ENCODE results near the gene PCDH15.

PCDH15 gene

DNA sequence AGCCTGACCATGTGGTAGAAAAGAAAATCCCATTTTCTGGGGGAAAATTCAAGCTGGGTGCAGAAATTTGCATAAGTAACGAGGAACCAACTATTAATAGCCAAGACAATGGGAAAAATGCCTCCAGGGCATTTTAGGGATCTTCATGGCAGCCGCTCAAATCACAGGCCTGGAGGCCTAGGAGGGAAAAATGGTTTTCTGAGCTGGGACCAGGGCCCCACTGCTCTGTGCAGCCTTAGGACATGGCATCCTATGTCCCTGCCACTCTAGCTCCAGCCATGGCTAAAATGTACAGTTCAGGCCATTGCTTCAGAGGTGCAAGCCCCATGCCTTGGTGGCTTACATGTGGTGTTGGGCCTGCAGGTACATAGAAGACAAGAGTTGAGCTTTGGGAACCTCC, 459.0 kb downstream of the PCDH15 start:
- no peak for DNase-seq

GRCh38 chr10:54335296-54335695, 465.7 kb downstream of the PCDH15 start:
- DNase-seq, result no peak

- no peak for DNase-seq
Observed at GRCh38 chr10:54319341-54319740, 481.7 kb downstream of the PCDH15 start.

GRCh38 chr10:54318470-54318869, 482.6 kb downstream of the PCDH15 start:
- no peak for DNase-seq

DNA sequence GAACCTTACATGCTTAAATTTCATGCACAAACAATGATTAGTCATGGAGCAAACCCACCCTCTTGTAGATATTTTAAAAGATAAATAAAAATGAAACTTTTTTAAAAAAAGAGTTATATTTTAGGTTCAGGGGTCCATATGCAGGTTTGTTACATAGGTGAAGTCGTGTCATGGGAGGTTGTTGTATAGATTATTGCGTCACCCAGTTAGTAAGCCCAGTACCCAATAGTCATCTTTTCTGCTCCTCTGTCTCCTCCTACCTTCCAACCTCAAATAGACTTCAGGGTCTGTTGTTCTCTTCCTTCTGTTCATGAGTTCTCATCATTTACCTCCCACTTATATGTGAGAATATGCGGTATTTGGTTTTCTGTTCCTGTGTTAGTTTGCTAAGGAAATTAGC, 486.6 kb downstream of the PCDH15 start:
- DNase-seq, result no peak

DNA sequence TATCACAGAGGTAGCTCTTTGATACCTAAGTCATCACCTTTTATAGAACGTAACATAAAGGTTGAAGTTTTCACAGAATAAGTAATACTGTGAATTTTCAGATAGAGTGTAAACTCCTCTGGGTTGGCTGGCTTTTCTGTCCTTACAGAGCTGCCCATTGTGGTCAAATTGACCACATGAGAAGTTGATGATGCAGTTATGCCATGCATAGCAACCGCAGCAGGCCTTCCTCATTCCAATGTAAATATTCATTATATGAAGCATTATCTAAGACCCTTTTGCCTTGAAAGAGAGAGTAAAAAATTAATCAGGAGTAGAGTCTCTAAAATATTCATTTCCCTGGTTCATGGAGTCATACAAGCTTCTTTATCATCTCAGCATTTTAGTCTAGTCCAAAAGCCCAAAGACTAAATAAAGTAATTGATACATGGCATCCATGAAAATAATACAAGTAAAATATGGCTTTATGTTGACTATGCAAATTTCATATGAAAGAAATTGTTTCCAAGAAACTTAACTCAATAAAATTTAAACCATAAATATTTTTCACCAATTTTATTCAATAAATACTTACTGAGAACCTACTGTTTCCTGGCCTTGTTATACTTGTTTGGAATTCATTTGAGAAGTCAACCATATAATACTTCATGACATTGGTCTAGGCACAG, 516.4 kb downstream of the PCDH15 start:
- DNase-seq, result no peak

DNA sequence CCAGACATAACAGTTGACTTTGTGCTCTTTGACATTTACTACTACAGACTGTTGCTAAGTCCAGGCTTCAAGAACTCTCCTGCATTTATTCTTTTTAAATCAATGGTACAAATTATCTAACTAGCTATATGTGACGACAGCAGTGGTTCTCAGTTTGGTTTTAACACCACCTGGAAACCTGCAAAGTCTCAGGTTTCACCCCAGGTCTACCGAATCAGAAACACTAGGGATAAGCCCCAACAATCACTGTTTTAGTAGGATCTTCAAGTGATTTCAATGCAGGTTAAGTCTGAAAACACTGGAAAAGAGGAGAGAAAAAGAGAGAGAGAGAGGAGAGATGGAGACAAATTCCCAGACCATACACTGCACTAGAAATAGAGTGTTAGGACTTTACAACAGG, 519.0 kb downstream of the PCDH15 start:
- DNase-seq, result no peak

- DNase-seq, result no peak
Observed at GRCh38 chr10:54266395-54266794, 534.6 kb downstream of the PCDH15 start.

GRCh38 chr10:54262726-54263125, 538.3 kb downstream of the PCDH15 start:
- DNase-seq, result no peak

DNA sequence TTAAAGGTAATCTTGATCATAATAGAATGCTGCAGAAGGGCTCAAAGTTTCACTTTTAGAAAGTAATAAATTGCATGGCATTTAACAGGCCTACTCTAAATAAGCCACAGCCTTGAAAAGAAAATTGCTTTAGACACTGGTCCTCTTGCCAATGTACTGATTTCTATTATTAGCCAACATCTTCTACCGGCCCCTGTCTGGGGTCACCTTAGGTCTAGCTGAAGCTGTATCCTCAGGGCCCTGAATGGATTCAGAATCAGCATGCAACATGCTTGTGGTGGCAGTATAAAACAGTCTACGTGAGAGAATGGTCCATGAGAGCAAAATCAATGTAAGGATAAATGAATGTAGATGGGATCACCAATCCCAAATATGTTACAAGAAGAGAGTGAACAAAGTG, 541.9 kb downstream of the PCDH15 start:
- DNase-seq, result no peak

GRCh38 chr10:54234832-54235231, 566.2 kb downstream of the PCDH15 start:
- no peak for DNase-seq

- no peak for DNase-seq
Observed at GRCh38 chr10:54203401-54203800, 597.6 kb downstream of the PCDH15 start.

GRCh38 chr10:54198051-54198450, 603.0 kb downstream of the PCDH15 start:
- no peak for DNase-seq

GRCh38 chr10:54194806-54195205, 606.2 kb downstream of the PCDH15 start:
- DNase-seq, result no peak

- no peak for DNase-seq
Observed at GRCh38 chr10:54159924-54160323, 641.1 kb downstream of the PCDH15 start.

- no peak for DNase-seq
Observed at GRCh38 chr10:54148508-54148907, 652.5 kb downstream of the PCDH15 start.

DNA sequence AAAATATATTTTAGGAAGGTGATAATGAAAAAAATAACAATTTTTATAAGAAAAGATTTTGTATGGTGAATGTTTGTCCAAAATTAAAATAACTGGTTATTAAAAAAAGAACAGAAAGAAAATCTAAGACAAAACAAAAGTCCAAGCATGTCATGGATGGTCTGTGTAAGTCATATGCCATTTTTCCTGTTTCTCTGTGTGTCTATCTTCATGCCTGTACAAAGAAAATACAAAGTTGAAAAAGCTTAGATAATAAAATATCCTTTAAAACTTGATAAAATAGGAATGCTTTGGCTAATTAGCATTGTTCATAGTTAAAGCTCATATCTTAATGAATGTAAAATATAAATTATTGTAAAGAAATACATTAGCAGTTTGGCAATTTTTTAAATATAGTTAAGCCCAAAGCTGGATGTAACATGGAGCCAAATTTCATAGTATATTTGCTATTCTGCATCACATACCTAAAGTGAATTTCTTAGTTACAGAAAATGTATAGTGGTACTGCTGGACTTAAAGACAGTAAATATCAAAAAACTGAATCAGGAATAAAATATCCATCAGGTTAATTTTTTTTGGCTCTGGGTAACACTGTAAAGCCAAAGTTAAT, 661.1 kb downstream of the PCDH15 start:
- DNase-seq, result no peak

DNA sequence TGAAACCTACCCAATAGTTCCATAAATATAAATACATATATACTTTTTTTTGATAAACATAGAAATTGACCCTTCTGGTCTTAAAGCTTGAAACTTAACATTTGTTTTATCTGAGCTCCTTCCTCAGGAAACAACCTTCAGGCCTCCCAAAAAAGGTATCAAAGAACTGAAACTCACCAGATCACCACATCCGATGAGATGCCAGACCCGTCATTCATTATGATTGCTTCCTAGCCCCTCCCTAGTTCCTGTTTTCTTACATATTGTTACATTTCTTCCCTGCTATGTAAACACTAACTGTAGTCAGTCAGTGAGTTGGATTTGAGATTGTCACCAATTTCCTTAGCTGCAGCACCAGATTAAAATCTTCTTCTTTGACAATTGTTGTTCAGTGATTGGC, 663.6 kb downstream of the PCDH15 start:
- no peak for DNase-seq

DNA sequence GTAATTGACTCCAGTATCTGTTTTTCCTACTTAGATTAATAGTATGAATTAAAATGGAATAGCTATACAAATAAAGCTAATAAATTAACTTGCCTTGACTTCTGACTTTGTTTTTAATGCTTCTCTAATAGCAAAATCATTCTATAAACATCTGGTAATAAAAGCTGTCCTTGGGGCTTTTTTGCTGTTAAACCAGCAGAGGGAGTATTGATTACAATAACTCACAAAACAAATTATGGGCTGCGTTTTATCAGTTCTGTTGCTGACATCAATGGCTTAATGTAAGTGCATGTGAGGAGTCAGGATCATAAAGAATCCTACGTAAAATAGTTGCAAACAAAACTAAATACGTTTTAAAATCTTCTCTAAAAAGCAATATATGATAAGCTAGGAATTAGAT, 667.8 kb downstream of the PCDH15 start:
- no peak for DNase-seq

- no peak for DNase-seq
Observed at GRCh38 chr10:54131833-54132232, 669.2 kb downstream of the PCDH15 start.

- no peak for DNase-seq
Observed at GRCh38 chr10:54130394-54130793, 670.6 kb downstream of the PCDH15 start.

- DNase-seq, result no peak
Observed at GRCh38 chr10:54125098-54125747, 675.8 kb downstream of the PCDH15 start.

DNA sequence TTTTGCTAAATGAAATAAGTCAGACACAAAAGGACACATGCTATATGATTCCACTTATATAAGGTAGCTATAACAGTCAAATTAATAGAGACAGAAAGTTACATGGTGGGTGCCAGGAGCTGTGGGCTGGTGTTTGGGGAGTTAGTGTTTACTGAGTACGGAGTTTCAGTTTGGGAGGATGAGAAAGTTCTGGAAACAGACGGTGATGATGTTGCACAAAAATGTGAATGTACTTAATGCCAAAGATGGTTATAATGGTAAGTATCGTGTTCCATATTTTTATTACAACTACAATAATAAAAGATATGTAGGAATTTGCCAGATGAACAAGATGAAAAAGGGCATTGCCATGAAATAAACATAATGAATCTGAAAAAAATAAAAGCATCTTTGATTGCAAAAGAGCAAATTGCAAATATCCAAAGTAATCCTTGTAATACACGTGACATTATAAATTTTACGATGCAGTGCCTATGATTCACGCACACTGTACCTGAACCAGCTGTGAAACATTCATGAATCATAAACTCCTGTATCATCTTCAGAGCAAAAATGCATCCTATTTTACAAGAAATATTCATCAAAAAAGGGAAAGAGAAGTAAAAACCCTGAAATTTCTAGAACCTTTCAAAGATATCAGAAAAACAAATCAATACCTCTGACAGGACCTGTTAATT, 676.7 kb downstream of the PCDH15 start:
- no peak for DNase-seq

- no peak for DNase-seq
Observed at GRCh38 chr10:54120806-54121205, 680.2 kb downstream of the PCDH15 start.
